Thyroid gland (tissue), 4 donors: Measurements from ENCODE around the gene PPEF1. TPM values are rescaled to one million over a fixed set of nuclear protein-coding genes. Genes with fewer than 3 reads are reported as not detected.

Experiments used
- DNase-seq, 2 donors: peaks; one replicate each; pipeline ENCODE4 v3.0.0-alpha.2; 2019
- H3K27ac ChIP-seq, 3 donors: fragments of 200-600 bp; sonication (generic); 1 replicate in 2 of 3; 2 replicates in 1 of 3; pipeline ENCODE4 v1.5.1; 2016 to 2019; ENCODE audit warnings: mild to moderate bottlenecking in 1 of 3, moderate library complexity in 1 of 3
- H3K27me3 ChIP-seq: fragments of 200-600 bp; sonication (generic); one replicate; pipeline ENCODE4 v1.5.1; 2019
- H3K36me3 ChIP-seq, 2 donors: fragments of 200-600 bp; sonication (generic); one replicate each; pipeline ENCODE4 v1.5.1; 2016 to 2019
- H3K4me1 ChIP-seq, 2 donors: fragments of 200-600 bp; sonication (generic); one replicate each; pipeline ENCODE4 v1.5.1; 2017 to 2019
- H3K4me3 ChIP-seq, 3 donors: fragments of 200-600 bp; sonication (generic); replicated peaks in 1 of 3; 1 replicate in 2 of 3; 2 replicates in 1 of 3; pipeline ENCODE4 v1.5.1; 2016; ENCODE audit warnings: mild to moderate bottlenecking in 1 of 3
- H3K9me3 ChIP-seq: fragments of 200-600 bp; sonication (generic); one replicate; pipeline ENCODE4 v1.5.1; 2017
- CTCF ChIP-seq, 6 experiments: fragments of 200-600 bp in 3 of 6; fragments of 450-650 bp in 3 of 6; sonication (generic) in 3 of 6; IDR thresholded peaks; one replicate each; pipeline ENCODE4 v1.5.1; 2016 to 2019; ENCODE audit warnings: antibody characterized with exemption in 6 of 6, mild to moderate bottlenecking in 2 of 6, inconsistent platforms in 1 of 6, moderate library complexity in 1 of 6
- POLR2A ChIP-seq, 2 donors: fragments of 450-650 bp; IDR thresholded peaks; one replicate each; pipeline ENCODE4 v1.6.1; 2017; ENCODE audit warnings: antibody characterized with exemption in 2 of 2, mild to moderate bottlenecking in 2 of 2, moderate library complexity in 1 of 2
- WGBS, 2 donors: methylation state at CpG; one replicate each; pipeline ENCODE4 v1.1.5; 2017; 5-methylcytosine and 5-hydroxymethylcytosine counted together
- intact Hi-C: fragments of 100-400 bp; cut with DNase I; formaldehyde crosslinking; loops from one replicate; pipeline ENCODE4 v1.15.1; 2023
- total RNA-seq, 4 donors: library from RNA; depleted of rRNA; stranded (reverse); fragments of >200 nt; gene quantifications; one replicate each; pipeline ENCODE4 v1.2.3, GENCODE V29; 2016

Gene PPEF1
- total RNA-seq, 4 donors from 2014 or later: 0.22 to 2.0 TPM; not detected in 2

- intact Hi-C loops: no loop called here
- Histone ChIP-seq H3K27me3 (no peaks in the 10 kb centered on the region), H3K4me3 (no peak overlapping the region), H3K27ac (no peak overlapping the region), H3K9me3 (no peaks in the 10 kb centered on the region), H3K36me3 (no peaks in the 10 kb centered on the region), H3K4me1 (no peaks in the 10 kb centered on the region)
- DNase-seq: no peak
- TF ChIP-seq POLR2A (IDR thresholded peaks at IDR 0.05) (no peak), CTCF (IDR thresholded peaks at IDR 0.05) (no peak)
- WGBS, 2 donors: 91 to 92% methylated on average over 7 of the region's 7 CpGs
Observed at GRCh38 chrX:18687856-18688495, 19.5 kb upstream of the PPEF1 start.

GRCh38 chrX:18691431-18691830 lies 16.0 kb upstream of the PPEF1 start:
- TF ChIP-seq CTCF (IDR thresholded peaks at IDR 0.05) (no peak), POLR2A (IDR thresholded peaks at IDR 0.05) (no peak)
- no peaks in the 10 kb centered on the region for H3K27me3 ChIP-seq
- H3K9me3 ChIP-seq: no peaks in the 10 kb centered on the region
- WGBS, 2 donors: 73 to 82% methylated on average over 1 of the region's 1 CpG
- H3K27ac ChIP-seq: no peak overlapping the region
- DNase-seq: no peak
- H3K4me3 ChIP-seq: no peak overlapping the region
- H3K36me3 ChIP-seq: no peaks in the 10 kb centered on the region
- intact Hi-C loops: no loop called here
- no peaks in the 10 kb centered on the region for H3K4me1 ChIP-seq

GRCh38 chrX:18692541-18692940 lies 14.9 kb upstream of the PPEF1 start:
- TF ChIP-seq POLR2A (IDR thresholded peaks at IDR 0.05) (no peak), CTCF (IDR thresholded peaks at IDR 0.05) (no peak)
- DNase-seq: no peak
- Histone ChIP-seq H3K4me3 (no peak overlapping the region), H3K9me3 (no peaks in the 10 kb centered on the region), H3K36me3 (no peaks in the 10 kb centered on the region), H3K4me1 (no peaks in the 10 kb centered on the region), H3K27ac (no peak overlapping the region), H3K27me3 (no peaks in the 10 kb centered on the region)
- WGBS, 2 donors: 80 to 89% methylated on average over 4 of the region's 4 CpGs
- intact Hi-C loops: no loop called here

- DNase-seq: no peak
- no peak for TF ChIP-seq CTCF (IDR thresholded peaks at IDR 0.05)
- TF ChIP-seq POLR2A (IDR thresholded peaks at IDR 0.05): no peak
- 90% methylated on average over 2 of the region's 3 CpGs; no CpG with 5 or more reads in 1 of the 2 donors for WGBS, 2 donors
- Histone ChIP-seq H3K36me3 (no peaks in the 10 kb centered on the region), H3K9me3 (no peaks in the 10 kb centered on the region), H3K4me3 (no peak overlapping the region), H3K27ac (no peak overlapping the region), H3K4me1 (no peaks in the 10 kb centered on the region), H3K27me3 (no peaks in the 10 kb centered on the region)
- intact Hi-C loops: no loop called here
Observed at GRCh38 chrX:18696653-18697052, 10.8 kb upstream of the PPEF1 start.

- no peaks in the 10 kb centered on the region for H3K27me3 ChIP-seq
- no peaks in the 10 kb centered on the region for H3K9me3 ChIP-seq
- TF ChIP-seq CTCF (IDR thresholded peaks at IDR 0.05): no peak
- H3K27ac ChIP-seq: no peak overlapping the region
- no peak overlapping the region for H3K4me3 ChIP-seq
- intact Hi-C loops: no loop called here
- H3K4me1 ChIP-seq: no peaks in the 10 kb centered on the region
- DNase-seq: no peak
- WGBS, 2 donors: 91 to 93% methylated on average over 10 to 12 of the region's 12 CpGs
- H3K36me3 ChIP-seq: no peaks in the 10 kb centered on the region
Observed at GRCh38 chrX:18698737-18699650, 8.5 kb upstream of the PPEF1 start.
